Activated naive CD4-positive, alpha-beta T cell treated with anti-CD3 and anti-CD28 coated beads for 36 hours (primary cell): ENCODE measurements around the gene CDK9. TPM values are rescaled to one million over a fixed set of nuclear protein-coding genes. Genes with fewer than 3 reads are reported as not detected.

ENCODE experiments used
- CTCF ChIA-PET: fragments of 350-600 bp; sonication (Branson Sonifier 250); formaldehyde crosslinking; loops from one replicate; lab custom pipeline; 2021; ENCODE audit warnings: antibody characterized with exemption; lab: Charles Lee
- DNase-seq: peaks from one replicate; pipeline ENCODE4 v3.0.0-alpha.2; 2020
- H3K27ac Mint-ChIP-seq: one replicate; pipeline ENCODE4 v1.8.0; 2021; ENCODE audit warnings: mild to moderate bottlenecking, mixed read lengths
- H3K27me3 Mint-ChIP-seq: one replicate; pipeline ENCODE4 v1.8.0; 2021; ENCODE audit warnings: low read depth, mixed read lengths
- H3K36me3 Mint-ChIP-seq: one replicate; pipeline ENCODE4 v1.8.0; 2021; ENCODE audit warnings: low read depth, mixed read lengths
- H3K4me1 Mint-ChIP-seq: one replicate; pipeline ENCODE4 v1.8.0; 2021; ENCODE audit warnings: low read depth, mixed read lengths
- H3K4me3 Mint-ChIP-seq: one replicate; pipeline ENCODE4 v1.8.0; 2021; ENCODE audit warnings: mild to moderate bottlenecking, moderate library complexity, mixed read lengths
- H3K9me3 Mint-ChIP-seq: one replicate; pipeline ENCODE4 v1.8.0; 2021; ENCODE audit warnings: mixed read lengths
- intact Hi-C: fragments of 100-400 bp; cut with micrococcal nuclease; formaldehyde crosslinking; loops from one replicate; pipeline ENCODE4 v1.15.1; 2023
- total RNA-seq, 2 experiments: library from RNA; stranded (reverse); gene quantifications; one replicate each; pipeline ENCODE4 v1.2.3, GENCODE V29; 2021

CDK9 gene
- total RNA-seq, 2 experiments from 2014 or later = 64.6 to 73.6 TPM

DNA sequence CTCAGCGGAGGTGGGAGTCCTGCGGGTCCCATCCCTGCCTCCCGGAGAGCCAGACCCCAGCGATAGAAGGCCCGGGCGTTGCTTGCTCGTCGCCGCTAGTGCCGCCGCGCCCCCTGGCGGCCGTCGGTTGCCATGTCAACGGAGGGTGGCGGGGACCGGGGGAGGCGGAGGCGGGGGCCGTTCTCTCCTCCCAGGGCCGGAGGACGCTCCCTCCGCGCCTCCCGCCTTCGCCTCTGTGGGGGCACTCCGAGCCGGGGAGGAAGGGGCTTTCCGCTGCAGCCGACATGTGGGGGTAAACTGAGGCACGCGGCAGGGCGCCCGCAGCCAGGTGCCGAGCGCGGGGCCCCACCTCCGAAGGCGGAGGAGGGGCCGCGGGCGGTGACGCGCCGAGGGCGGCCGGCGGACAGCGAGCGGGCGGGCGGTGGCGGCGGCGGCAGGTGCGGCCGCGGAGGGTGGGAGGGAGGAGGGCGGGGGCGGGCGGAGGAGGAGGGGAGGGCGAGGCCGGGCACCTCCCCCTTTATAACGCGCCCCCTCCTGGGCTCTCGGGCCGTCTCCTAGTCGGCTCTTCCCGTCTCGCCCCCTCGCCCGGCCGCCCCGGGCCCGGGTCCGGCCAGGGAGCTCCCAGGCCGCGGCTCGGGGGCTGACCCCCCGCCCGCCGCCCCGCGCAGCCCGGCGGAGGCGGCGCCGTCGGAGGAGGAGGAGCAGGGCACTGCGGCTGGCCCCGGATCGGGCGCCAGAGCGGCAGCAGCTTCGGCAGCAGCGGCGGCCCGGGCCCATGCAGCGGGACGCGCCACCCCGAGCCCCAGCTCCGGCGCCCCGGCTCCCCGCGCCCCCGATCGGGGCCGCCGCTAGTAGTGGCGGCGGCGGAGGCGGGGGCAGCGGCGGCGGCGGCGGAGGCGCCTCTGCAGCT is 556 bp upstream of the CDK9 start:
- H3K4me3 Mint-ChIP-seq = peak overlapping the region; percentile 95
- CTCF ChIA-PET = interaction anchor here (0.5 to 5.0 kb wide), 15 partner anchors 10 to 255 kb away, joined by 3 to 52 read pairs (median 5); partner anchors contain the start of gene TOR2A
- peak; percentile 91 for DNase-seq
- intact Hi-C loops = loop anchor here (1.0 to 2.0 kb wide), 5 partner anchors 9 to 132 kb away; partner anchors contain the start of genes FPGS, ST6GALNAC4 and TOR2A
- H3K27ac Mint-ChIP-seq = peak overlapping the region; percentile 91
- peaks cover 68% of the 10 kb centered on the region for H3K4me1 Mint-ChIP-seq
- no peaks in the 10 kb centered on the region for H3K9me3 Mint-ChIP-seq
- H3K36me3 Mint-ChIP-seq = peaks cover 31% of the 10 kb centered on the region
- no peaks in the 10 kb centered on the region for H3K27me3 Mint-ChIP-seq

GRCh38 chr9:127786773-127787104 is 905 bp downstream of the CDK9 start:
- Mint-ChIP-seq H3K27ac (peak overlapping the region; percentile 81), H3K9me3 (no peaks in the 10 kb centered on the region), H3K4me1 (peaks cover 61% of the 10 kb centered on the region), H3K4me3 (peak overlapping the region; percentile 95), H3K27me3 (no peaks in the 10 kb centered on the region), H3K36me3 (peaks cover 38% of the 10 kb centered on the region)
- no peak for DNase-seq
- intact Hi-C loops = loop anchor here (1.0 kb wide), 2 partner anchors 84 to 135 kb away; no protein-coding TSS in a partner anchor
- CTCF ChIA-PET = interaction anchor here (1.3 to 5.0 kb wide), 4 partner anchors 11 to 133 kb away, joined by 3 to 35 read pairs (median 4); no protein-coding TSS in a partner anchor

DNA sequence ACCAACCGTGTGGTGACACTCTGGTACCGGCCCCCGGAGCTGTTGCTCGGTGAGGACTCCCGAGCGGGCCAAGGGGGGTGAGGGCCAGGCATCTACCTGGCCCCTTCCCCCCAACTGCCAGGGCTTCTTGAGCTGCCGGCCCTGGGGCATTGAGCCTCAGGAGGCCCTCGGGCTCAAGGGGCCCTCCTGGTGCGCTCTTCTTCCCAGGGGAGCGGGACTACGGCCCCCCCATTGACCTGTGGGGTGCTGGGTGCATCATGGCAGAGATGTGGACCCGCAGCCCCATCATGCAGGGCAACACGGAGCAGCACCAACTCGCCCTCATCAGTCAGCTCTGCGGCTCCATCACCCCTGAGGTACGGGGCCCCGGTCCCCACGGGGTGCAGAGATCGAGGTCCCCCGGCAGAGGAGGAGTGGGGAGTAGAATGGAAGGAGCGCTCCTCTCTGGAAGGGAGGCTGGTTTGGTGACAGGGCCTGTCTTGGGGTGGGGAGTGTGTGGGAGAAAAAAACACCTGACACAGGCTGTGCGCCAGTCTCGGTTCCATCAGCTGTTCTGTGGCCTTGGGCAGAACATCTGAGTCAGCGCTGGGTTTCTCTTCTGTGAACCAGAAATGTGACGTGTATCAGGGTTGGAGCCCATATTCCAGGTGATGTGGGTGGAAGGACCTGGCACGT is 2.6 kb downstream of the CDK9 start:
- intact Hi-C loops = no loop called here
- Mint-ChIP-seq H3K4me1 (peaks cover 48% of the 10 kb centered on the region), H3K27me3 (no peaks in the 10 kb centered on the region), H3K9me3 (no peaks in the 10 kb centered on the region), H3K4me3 (peak overlapping the region; percentile 11), H3K27ac (no peak overlapping the region), H3K36me3 (peaks cover 42% of the 10 kb centered on the region)
- CTCF ChIA-PET = interaction anchor here (0.9 to 5.0 kb wide), 3 partner anchors 53 to 131 kb away, joined by 3 to 35 read pairs (median 3); partner anchors contain the start of gene TOR2A
- peak; percentile 63 for DNase-seq

GRCh38 chr9:127789179-127789578 is 3.3 kb downstream of the CDK9 start:
- no peak for DNase-seq
- H3K27ac Mint-ChIP-seq = no peak overlapping the region
- no peaks in the 10 kb centered on the region for H3K9me3 Mint-ChIP-seq
- H3K4me3 Mint-ChIP-seq = no peak overlapping the region
- peaks cover 42% of the 10 kb centered on the region for H3K36me3 Mint-ChIP-seq
- CTCF ChIA-PET = no interaction called here
- peaks cover 41% of the 10 kb centered on the region for H3K4me1 Mint-ChIP-seq
- H3K27me3 Mint-ChIP-seq = no peaks in the 10 kb centered on the region
- intact Hi-C loops = no loop called here

- H3K4me3 Mint-ChIP-seq = no peak overlapping the region
- H3K36me3 Mint-ChIP-seq = peaks cover 42% of the 10 kb centered on the region
- peak overlapping the region; percentile 62 for H3K27ac Mint-ChIP-seq
- intact Hi-C loops = no loop called here
- DNase-seq = no peak
- H3K27me3 Mint-ChIP-seq = no peaks in the 10 kb centered on the region
- CTCF ChIA-PET = interaction anchor here (0.5 to 0.7 kb wide), 3 partner anchors 37 to 153 kb away, joined by 3 to 6 read pairs (median 3); no protein-coding TSS in a partner anchor
- H3K9me3 Mint-ChIP-seq = no peaks in the 10 kb centered on the region
- H3K4me1 Mint-ChIP-seq = peaks cover 34% of the 10 kb centered on the region
Measured at GRCh38 chr9:127790094-127790855, 4.4 kb downstream of the CDK9 start.

DNA sequence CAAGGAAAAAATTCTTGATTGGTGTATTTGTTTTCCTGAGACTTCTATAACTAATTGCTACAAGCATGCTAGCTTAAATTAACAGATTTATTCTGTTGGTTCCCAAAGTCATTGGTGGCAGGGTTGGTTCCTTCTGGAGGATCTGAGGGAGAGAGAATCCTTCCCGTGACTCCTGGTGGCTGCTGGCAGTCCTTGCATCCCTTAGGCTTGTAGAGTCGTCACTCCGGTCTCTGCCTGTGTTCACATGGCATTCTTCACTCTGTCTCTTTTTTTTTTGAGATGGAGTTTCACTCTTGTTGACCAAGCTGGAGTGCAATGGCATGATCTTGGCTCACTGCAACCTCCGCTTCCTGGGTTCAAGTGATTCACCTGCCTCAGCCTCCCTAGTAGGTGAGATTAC is 5.3 kb downstream of the CDK9 start:
- no peaks in the 10 kb centered on the region for H3K9me3 Mint-ChIP-seq
- no peak overlapping the region for H3K4me3 Mint-ChIP-seq
- H3K27ac Mint-ChIP-seq = no peak overlapping the region
- DNase-seq = no peak
- CTCF ChIA-PET = interaction anchor here (0.6 kb wide), 1 partner anchor 73 kb away, joined by 6 read pairs; no protein-coding TSS in a partner anchor
- intact Hi-C loops = no loop called here
- peaks cover 42% of the 10 kb centered on the region for H3K36me3 Mint-ChIP-seq
- peaks cover 37% of the 10 kb centered on the region for H3K4me1 Mint-ChIP-seq
- no peaks in the 10 kb centered on the region for H3K27me3 Mint-ChIP-seq

DNA sequence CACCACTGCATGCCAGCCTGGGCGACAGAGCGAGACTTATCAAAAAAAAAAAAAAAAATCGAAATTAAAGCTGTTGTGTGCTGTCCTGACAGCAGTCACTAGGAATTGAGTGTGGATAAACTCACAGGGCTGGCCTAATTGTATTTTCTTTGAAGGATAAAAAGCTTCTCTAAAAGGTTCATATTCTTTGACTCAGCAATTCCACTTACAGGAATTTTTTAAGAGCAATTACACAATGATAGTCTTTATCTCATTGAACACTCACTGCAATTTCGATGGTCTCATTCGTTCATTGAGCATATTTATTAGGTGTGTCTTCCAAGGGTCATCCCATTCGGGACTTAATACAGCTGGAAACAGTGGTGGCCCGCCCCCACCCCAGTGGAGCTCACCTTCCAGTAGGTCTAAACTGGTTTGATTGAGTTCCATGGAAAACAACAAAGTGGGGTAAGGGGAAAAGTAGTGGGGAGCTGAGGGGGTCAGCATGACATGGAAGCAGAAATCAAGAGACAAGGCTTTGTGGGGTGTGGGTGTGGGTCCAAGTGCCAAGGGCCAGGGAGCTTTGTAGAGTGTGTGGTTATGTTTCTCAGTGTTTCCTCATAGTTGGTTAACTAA is 6.7 kb downstream of the CDK9 start:
- no peak overlapping the region for H3K4me3 Mint-ChIP-seq
- no peaks in the 10 kb centered on the region for H3K9me3 Mint-ChIP-seq
- DNase-seq = no peak
- peak overlapping the region; percentile 53 for H3K27ac Mint-ChIP-seq
- peaks cover 41% of the 10 kb centered on the region for H3K4me1 Mint-ChIP-seq
- H3K27me3 Mint-ChIP-seq = no peaks in the 10 kb centered on the region
- intact Hi-C loops = no loop called here
- CTCF ChIA-PET = interaction anchor here (0.8 to 1.5 kb wide), 5 partner anchors 9 to 130 kb away, joined by 3 to 4 read pairs (median 3); partner anchors contain the start of gene TOR2A
- peaks cover 33% of the 10 kb centered on the region for H3K36me3 Mint-ChIP-seq

- intact Hi-C loops = no loop called here
- H3K27ac Mint-ChIP-seq = peak overlapping the region; percentile 28
- H3K4me3 Mint-ChIP-seq = no peak overlapping the region
- peaks cover 39% of the 10 kb centered on the region for H3K4me1 Mint-ChIP-seq
- DNase-seq = no peak
- H3K36me3 Mint-ChIP-seq = peaks cover 29% of the 10 kb centered on the region
- no peaks in the 10 kb centered on the region for H3K27me3 Mint-ChIP-seq
- no peaks in the 10 kb centered on the region for H3K9me3 Mint-ChIP-seq
- CTCF ChIA-PET = interaction anchor here (0.6 to 1.5 kb wide), 5 partner anchors 24 to 129 kb away, joined by 3 to 7 read pairs (median 4); partner anchors contain the start of gene TOR2A
Measured at GRCh38 chr9:127793093-127793708, 7.4 kb downstream of the CDK9 start.

- no peak overlapping the region for H3K27ac Mint-ChIP-seq
- H3K4me3 Mint-ChIP-seq = no peak overlapping the region
- no peak for DNase-seq
- no peaks in the 10 kb centered on the region for H3K27me3 Mint-ChIP-seq
- H3K4me1 Mint-ChIP-seq = peaks cover 30% of the 10 kb centered on the region
- peaks cover 20% of the 10 kb centered on the region for H3K36me3 Mint-ChIP-seq
- intact Hi-C loops = no loop called here
- CTCF ChIA-PET = interaction anchor here (1.2 kb wide), 1 partner anchor 59 kb away, joined by 4 read pairs; the partner anchor contains the start of gene TOR2A
- H3K9me3 Mint-ChIP-seq = no peaks in the 10 kb centered on the region
Measured at GRCh38 chr9:127794001-127794791, 8.4 kb downstream of the CDK9 start.

- H3K27me3 Mint-ChIP-seq = no peaks in the 10 kb centered on the region
- no peak overlapping the region for H3K27ac Mint-ChIP-seq
- no peaks in the 10 kb centered on the region for H3K9me3 Mint-ChIP-seq
- intact Hi-C loops = no loop called here
- no peak overlapping the region for H3K4me3 Mint-ChIP-seq
- CTCF ChIA-PET = interaction anchor here (0.6 to 0.8 kb wide), 3 partner anchors 21 to 133 kb away, joined by 3 to 4 read pairs (median 3); no protein-coding TSS in a partner anchor
- no peak for DNase-seq
- peaks cover 27% of the 10 kb centered on the region for H3K4me1 Mint-ChIP-seq
- peaks cover 6% of the 10 kb centered on the region for H3K36me3 Mint-ChIP-seq
Measured at GRCh38 chr9:127796225-127796813, 10.5 kb downstream of the CDK9 start.
